HUES64 (cell line): Measurements from ENCODE around the gene DDX28. TPM values are rescaled to one million over a fixed set of nuclear protein-coding genes. Genes with fewer than 3 reads are reported as not detected.

Experiments used
- H3K27ac ChIP-seq: 2 replicates; pipeline ENCODE4 v1.7.0; 2013; ENCODE audit warnings: low read depth, low read length, inconsistent platforms
- H3K27me3 ChIP-seq: 2 replicates; pipeline ENCODE4 v1.6.1; 2013; ENCODE audit warnings: mild to moderate bottlenecking, low read length; ENCODE audit not compliant: insufficient read depth
- H3K36me3 ChIP-seq: 2 replicates; pipeline ENCODE4 v1.6.1; 2013; ENCODE audit warnings: mild to moderate bottlenecking, low read length; ENCODE audit not compliant: insufficient read depth
- H3K4me1 ChIP-seq: 2 replicates; pipeline ENCODE4 v1.6.1; 2013; ENCODE audit warnings: mild to moderate bottlenecking, low read length, moderate library complexity; ENCODE audit not compliant: insufficient read depth
- H3K4me3 ChIP-seq: 2 replicates; pipeline ENCODE4 v1.5.1; 2013; ENCODE audit warnings: mild to moderate bottlenecking, low read length, moderate library complexity
- H3K9ac ChIP-seq: 2 replicates; pipeline ENCODE4 v1.6.1; 2013; ENCODE audit warnings: mild to moderate bottlenecking, low read depth, low read length
- H3K9me3 ChIP-seq: 2 replicates; pipeline ENCODE4 v1.6.1; 2013; ENCODE audit warnings: low read depth, low read length; ENCODE audit not compliant: insufficient read depth
- WGBS: fragments of 150-250, 120-280 bp; methylation state at CpG from one replicate; pipeline ENCODE4 v1.1.7; 2013; ENCODE audit warnings: missing lambda C conversion rate; 5-methylcytosine and 5-hydroxymethylcytosine counted together
- polyA plus RNA-seq, 2 experiments: library from polyadenylated mRNA; stranded (reverse); fragments of 50-300 nt; gene quantifications; one replicate each; pipeline ENCODE4 v1.2.3, GENCODE V29; 2013

DDX28 gene
- polyA plus RNA-seq (2013, experiment 1 of 2): 17.8 TPM
- 17.4 TPM for polyA plus RNA-seq (2013, experiment 2 of 2)

DNA sequence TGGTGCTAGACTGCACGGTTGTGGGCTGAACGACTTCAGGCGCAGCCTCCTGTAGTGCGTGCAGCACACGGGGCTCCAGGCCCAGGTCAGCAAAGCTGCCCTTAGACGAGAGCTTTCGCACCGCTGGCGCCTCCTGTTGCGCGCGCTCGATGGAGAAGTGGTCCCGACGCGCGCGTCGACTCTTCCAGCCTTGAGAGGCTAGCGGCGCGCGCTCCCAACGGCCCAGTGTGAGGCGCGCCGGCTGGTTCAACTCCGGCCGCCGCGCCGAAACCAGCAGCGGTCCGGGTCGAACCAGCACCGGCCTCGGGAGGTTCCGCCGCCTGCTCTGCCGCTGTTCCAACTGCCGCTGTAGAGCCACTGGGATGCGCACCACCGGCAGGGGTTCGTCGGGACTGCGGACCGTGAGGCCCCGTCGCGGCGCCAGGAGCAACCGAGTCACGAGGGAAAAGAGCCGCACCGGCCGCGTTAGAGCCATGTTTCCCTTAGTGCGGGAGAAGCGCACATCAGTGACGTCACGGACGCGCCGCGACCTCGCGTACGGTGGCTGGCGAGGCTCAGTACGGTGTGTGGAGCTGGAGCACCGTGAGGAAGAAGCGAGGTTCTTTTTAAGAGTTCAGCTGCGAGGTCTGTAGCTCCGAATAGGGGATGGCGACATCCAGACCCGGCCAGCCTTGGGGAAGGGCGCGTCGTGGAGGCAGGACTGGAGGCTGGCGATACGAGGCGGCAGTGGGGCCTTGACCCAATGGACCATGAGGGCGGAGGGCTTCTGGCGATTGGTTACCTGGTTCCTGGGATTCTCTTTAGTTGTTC, at the start of gene DDX28, which contains the start of gene DUS2:
TSS of gene DDX28 (minus strand) at position 505 of the 810 bp plus-strand sequence. CDS start at position 475, 30 bp downstream.
TSS of gene DUS2 (plus strand) at position 557 of the 810 bp plus-strand sequence. CDS start 14,740 bp downstream, outside the sequence.
- no peaks in the 10 kb centered on the region for H3K27me3 ChIP-seq
- peaks cover 29% of the 10 kb centered on the region for H3K36me3 ChIP-seq
- H3K9me3 ChIP-seq: no peaks in the 10 kb centered on the region
- peak within 1 kb of the TSS; percentile 95 for H3K27ac ChIP-seq
- H3K9ac ChIP-seq: peak within 1 kb of the TSS; percentile 97
- H3K4me1 ChIP-seq: peaks cover 5% of the 10 kb centered on the region; the same call in 1 of the 2 replicates
- H3K4me3 ChIP-seq: peak within 1 kb of the TSS; percentile 78
- WGBS: under 1% methylated on average over 84 of the region's 84 CpGs

- Histone ChIP-seq H3K36me3 (peaks cover 77% of the 10 kb centered on the region), H3K9ac (no peak overlapping the region)
Observed at GRCh38 chr16:68072038-68072695, 49.1 kb upstream of the DDX28 start.

DNA sequence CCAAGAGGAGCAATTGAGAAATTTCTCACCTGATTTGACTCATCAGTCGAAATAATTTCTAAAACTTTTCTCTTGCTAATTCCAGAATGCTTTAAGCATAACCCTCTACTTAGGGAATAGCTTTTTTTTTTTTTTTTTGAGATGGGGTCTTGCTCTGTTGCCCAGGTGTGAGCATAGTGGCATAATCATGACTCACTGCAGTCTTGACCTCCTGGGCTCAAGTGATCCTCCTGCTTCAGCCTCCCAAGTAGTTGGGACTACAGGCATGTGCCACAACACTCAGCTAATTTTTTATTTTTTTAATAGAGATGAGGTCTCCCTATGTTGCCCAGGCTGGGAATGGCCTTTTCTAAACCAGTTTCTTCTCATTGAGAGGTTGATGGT, 48.5 kb upstream of the DDX28 start:
- H3K27ac ChIP-seq: no peak overlapping the region
- 75% methylated on average over 1 of the region's 1 CpG for WGBS
- H3K9ac ChIP-seq: no peak overlapping the region
- no peaks in the 10 kb centered on the region for H3K27me3 ChIP-seq
- H3K4me1 ChIP-seq: no peaks in the 10 kb centered on the region
- H3K9me3 ChIP-seq: no peaks in the 10 kb centered on the region
- peaks cover 77% of the 10 kb centered on the region for H3K36me3 ChIP-seq
- no peak overlapping the region for H3K4me3 ChIP-seq

More at GRCh38 chr16:68072038-68072695, 49.1 kb upstream of the DDX28 start:
- H3K4me1 ChIP-seq: no peaks in the 10 kb centered on the region
- no peaks in the 10 kb centered on the region for H3K9me3 ChIP-seq
- no peak overlapping the region for H3K27ac ChIP-seq
- WGBS: 98% methylated on average over 9 of the region's 9 CpGs
- no peaks in the 10 kb centered on the region for H3K27me3 ChIP-seq
- H3K4me3 ChIP-seq: no peak overlapping the region

DNA sequence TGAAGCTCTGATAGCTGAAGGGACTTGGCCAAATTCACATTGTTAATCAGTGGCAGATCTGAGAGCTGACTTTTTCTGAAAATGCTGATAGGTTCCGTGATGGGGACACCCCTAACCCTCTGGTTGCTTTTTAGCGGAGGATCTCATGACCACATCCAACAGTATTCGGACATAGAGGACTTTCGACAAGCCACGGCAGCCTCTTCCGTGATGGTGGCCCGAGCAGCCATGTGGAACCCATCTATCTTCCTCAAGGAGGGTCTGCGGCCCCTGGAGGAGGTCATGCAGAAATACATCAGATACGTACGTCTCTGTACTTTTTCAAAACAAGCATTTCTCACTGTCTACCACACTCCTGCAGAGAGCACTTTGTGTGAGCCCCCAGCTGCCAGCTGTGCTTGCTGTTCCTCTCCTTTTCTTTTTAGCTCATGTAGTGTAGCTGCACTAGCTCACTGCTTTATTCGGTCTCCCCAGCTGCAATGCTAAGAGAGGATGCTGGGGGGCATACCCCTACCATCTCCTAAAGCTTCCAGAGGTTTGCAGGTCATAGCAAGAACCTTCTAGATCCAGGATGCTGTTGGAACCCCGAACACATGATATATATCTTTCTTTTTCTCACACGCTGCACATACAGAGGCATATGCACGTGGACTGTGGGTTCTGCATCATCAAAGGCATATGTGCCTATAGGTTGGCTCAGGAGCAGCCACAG, 47.9 kb upstream of the DDX28 start:
- Histone ChIP-seq H3K27me3 (no peaks in the 10 kb centered on the region), H3K9ac (no peak overlapping the region), H3K9me3 (no peaks in the 10 kb centered on the region), H3K36me3 (peaks cover 77% of the 10 kb centered on the region), H3K27ac (no peak overlapping the region), H3K4me1 (no peaks in the 10 kb centered on the region), H3K4me3 (no peak overlapping the region)
- WGBS: 95% methylated on average over 14 of the region's 14 CpGs

DNA sequence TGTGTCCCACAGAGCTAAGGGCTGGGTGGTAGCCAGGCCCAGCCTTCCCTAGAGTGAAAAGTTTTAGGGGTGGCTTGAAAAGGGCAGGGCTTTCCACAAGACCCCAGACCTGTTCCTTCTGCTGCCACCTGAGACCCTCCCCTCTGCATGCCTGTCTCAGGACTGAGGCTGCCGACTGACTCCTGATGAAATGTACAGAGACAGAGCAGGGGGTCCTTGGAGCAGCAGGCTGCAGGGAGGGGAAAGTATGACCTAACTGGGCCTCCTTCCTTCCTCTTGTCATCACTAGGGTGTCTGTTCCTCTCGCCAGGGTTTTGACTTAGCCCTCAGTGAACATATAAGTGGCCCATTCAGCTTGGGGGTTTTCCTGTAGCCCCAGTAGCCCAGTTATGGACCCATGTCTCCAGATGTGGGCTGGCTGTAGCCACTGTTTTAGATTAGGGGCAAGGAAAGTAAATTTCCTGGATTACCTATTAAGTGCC, 47.3 kb upstream of the DDX28 start:
- Histone ChIP-seq H3K9ac (no peak overlapping the region), H3K4me3 (no peak overlapping the region), H3K9me3 (no peaks in the 10 kb centered on the region), H3K27ac (no peak overlapping the region), H3K4me1 (no peaks in the 10 kb centered on the region), H3K27me3 (no peaks in the 10 kb centered on the region), H3K36me3 (peaks cover 79% of the 10 kb centered on the region)
- 93% methylated on average over 2 of the region's 2 CpGs for WGBS

DNA sequence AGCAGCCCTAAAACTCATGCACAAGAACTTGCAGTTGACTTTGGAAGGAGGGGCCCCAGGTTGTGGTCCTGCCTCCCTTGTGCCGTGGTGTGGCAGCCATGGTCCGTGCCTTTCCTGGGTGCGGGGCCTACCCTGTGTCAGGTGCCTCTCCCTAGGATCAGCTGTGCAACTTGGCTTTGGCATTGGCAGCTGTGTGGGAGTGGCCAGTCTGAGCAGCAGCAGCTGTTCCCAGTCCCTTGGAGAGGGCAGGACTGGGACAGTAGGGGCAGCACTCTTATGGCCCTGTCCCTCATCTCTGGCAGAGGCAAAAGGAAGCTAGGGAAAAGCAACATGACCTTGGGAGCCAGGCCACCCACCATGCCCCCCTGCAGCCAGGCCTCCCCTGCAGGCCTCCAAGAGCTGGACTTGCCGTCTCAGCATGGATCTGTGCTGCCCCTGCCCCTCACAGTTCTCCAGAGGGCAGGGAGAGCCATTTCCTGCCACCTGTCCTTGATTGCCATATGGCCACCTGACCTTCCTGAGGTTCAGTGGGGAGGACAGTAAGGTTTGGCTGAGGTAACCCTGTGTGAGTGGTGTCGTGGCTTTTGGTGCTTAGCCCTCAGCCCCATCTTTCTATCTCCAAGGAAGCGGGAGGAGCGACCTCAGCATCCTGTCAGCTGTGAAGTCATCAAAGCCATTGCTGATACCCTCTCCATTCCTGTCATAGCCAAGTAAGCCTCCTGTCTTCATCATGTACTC, 46.6 kb upstream of the DDX28 start:
- no peaks in the 10 kb centered on the region for H3K9me3 ChIP-seq
- WGBS: 94% methylated on average over 7 of the region's 7 CpGs
- no peak overlapping the region for H3K9ac ChIP-seq
- H3K27me3 ChIP-seq: no peaks in the 10 kb centered on the region
- H3K36me3 ChIP-seq: peaks cover 74% of the 10 kb centered on the region
- H3K27ac ChIP-seq: no peak overlapping the region
- H3K4me1 ChIP-seq: no peaks in the 10 kb centered on the region
- H3K4me3 ChIP-seq: no peak overlapping the region

DNA sequence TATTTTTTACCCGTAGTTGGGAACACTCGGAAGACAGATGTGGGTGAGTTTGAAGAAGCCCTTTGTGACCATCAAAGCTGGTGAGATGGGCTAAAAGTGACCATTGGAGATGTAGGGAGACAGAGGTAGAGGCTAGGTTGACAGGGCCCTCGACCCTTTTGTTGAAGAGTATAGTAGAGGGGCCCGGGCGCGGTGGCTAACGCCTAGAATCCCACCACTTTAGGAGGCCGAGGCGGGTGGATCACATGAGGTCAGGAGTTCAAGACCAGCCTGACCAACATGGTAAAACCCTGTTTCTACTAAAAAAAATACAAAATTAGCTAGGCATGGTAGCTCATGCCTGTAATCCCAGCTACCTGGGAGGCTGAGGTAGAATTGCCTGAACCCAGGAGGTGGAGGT, 45.9 kb upstream of the DDX28 start:
- H3K27me3 ChIP-seq: no peaks in the 10 kb centered on the region
- H3K4me1 ChIP-seq: no peaks in the 10 kb centered on the region
- H3K9ac ChIP-seq: no peak overlapping the region
- no peaks in the 10 kb centered on the region for H3K9me3 ChIP-seq
- no peak overlapping the region for H3K4me3 ChIP-seq
- 98% methylated on average over 9 of the region's 9 CpGs for WGBS
- H3K27ac ChIP-seq: no peak overlapping the region
- H3K36me3 ChIP-seq: peaks cover 66% of the 10 kb centered on the region

- H3K9me3 ChIP-seq: no peaks in the 10 kb centered on the region
- H3K36me3 ChIP-seq: peaks cover 49% of the 10 kb centered on the region
- no peak overlapping the region for H3K27ac ChIP-seq
- no peak overlapping the region for H3K4me3 ChIP-seq
- H3K9ac ChIP-seq: no peak overlapping the region
- H3K4me1 ChIP-seq: no peaks in the 10 kb centered on the region
- no CpG with 5 or more reads among the region's 1 CpG for WGBS
- H3K27me3 ChIP-seq: no peaks in the 10 kb centered on the region
Observed at GRCh38 chr16:68066763-68067162, 43.7 kb upstream of the DDX28 start.

DNA sequence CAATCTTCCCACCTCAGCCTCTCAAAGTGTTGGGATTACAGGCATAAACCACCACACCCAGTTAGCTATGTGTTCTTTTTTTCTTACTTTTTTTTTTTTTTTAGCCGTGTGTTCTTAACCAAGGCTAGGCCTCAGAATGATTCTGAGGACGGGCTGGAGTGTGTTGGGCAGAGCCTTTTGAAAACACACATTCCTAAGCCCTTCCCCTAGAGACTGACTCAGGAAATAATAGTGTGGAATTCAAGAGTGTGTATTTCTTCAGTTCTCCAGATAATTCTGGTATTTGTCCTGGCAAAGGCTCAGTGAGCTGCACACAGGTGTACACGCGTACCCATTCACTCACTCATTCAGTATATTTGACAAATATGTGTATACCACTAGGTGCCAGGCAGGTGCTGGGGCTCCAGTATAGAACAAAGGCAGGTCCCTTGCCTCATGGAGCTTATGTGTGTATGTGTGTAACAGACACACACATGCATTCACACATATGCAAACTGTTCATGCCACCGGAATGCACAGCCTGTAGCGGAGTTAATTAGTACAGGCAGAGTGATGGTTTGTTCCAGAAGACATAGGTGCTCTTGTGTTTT, 42.8 kb upstream of the DDX28 start:
- H3K27me3 ChIP-seq: no peaks in the 10 kb centered on the region
- H3K36me3 ChIP-seq: peaks cover 45% of the 10 kb centered on the region
- H3K9ac ChIP-seq: no peak overlapping the region
- no peaks in the 10 kb centered on the region for H3K4me1 ChIP-seq
- WGBS: 74% methylated on average over 4 of the region's 6 CpGs
- H3K4me3 ChIP-seq: no peak overlapping the region
- H3K9me3 ChIP-seq: no peaks in the 10 kb centered on the region
- H3K27ac ChIP-seq: no peak overlapping the region

GRCh38 chr16:68064791-68065365, 41.8 kb upstream of the DDX28 start:
- H3K27ac ChIP-seq: no peak overlapping the region
- 12% methylated on average over 1 of the region's 2 CpGs for WGBS

More at GRCh38 chr16:68064791-68065365, 41.8 kb upstream of the DDX28 start:
- Histone ChIP-seq H3K9me3 (no peaks in the 10 kb centered on the region), H3K9ac (no peak overlapping the region), H3K4me3 (no peak overlapping the region), H3K27me3 (no peaks in the 10 kb centered on the region), H3K4me1 (no peaks in the 10 kb centered on the region), H3K36me3 (peaks cover 36% of the 10 kb centered on the region)
